Measurements from ENCODE around the gene ABL1. TPM values are rescaled to one million over a fixed set of nuclear protein-coding genes. Genes with fewer than 3 reads are reported as not detected.

ABL1 gene
- polyA plus RNA-seq, 1 of the 3 experiments (the other 2 are of a cell fraction) = 24.6 TPM

DNA sequence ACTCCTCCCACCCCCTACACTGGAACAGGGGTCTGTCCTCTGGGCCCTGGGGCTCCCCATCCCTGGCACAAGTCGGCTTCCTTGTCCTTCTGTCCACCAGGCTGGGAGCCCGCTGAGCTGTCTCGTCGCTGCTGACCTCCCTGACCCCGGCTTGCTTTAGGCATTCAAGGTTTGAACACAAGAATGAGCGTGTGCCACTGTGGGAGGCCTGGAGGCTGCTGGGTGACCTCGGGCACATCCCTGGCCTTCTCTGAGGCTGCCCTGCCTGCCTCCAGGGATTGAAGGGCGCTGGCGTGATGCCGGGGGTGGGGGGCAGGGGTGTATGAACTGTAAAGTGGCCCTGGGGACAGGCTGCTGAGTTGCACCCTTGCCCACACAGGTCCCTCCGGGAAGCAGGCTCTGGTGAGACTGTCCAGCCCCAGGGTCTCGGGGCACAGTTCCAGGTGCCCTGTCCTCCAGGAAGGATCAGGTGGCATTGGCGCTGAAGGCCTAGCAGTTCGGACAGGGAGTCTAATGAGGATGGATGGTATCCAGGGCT lies 85.8 kb downstream of the ABL1 start:
- DNase-seq = no peak
- H2AFZ ChIP-seq (ENCODE audit: low read depth) = no peak overlapping the region
- no peaks in the 10 kb centered on the region for H3K9me2 ChIP-seq
- no peak for TF ChIP-seq NRF1 (IDR thresholded peaks at IDR 0.05; ENCODE audit: low read depth, low read length)
- TF ChIP-seq, protein P1, sequence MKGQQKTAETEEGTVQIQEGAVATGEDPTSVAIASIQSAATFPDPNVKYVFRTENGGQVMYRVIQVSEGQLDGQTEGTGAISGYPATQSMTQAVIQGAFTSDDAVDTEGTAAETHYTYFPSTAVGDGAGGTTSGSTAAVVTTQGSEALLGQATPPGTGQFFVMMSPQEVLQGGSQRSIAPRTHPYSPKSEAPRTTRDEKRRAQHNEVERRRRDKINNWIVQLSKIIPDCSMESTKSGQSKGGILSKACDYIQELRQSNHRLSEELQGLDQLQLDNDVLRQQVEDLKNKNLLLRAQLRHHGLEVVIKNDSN (IDR thresholded peaks at IDR 0.05; ENCODE audit: borderline replicate concordance, low read depth) = no peak
- TF ChIP-seq, protein P2, sequence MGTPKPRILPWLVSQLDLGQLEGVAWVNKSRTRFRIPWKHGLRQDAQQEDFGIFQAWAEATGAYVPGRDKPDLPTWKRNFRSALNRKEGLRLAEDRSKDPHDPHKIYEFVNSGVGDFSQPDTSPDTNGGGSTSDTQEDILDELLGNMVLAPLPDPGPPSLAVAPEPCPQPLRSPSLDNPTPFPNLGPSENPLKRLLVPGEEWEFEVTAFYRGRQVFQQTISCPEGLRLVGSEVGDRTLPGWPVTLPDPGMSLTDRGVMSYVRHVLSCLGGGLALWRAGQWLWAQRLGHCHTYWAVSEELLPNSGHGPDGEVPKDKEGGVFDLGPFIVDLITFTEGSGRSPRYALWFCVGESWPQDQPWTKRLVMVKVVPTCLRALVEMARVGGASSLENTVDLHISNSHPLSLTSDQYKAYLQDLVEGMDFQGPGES (IDR thresholded peaks at IDR 0.05; ENCODE audit: low read depth, low read length) = no peak
- TF ChIP-seq EP300 (IDR thresholded peaks at IDR 0.05; ENCODE audit: borderline replicate concordance in 1 of 2, low read depth in 1 of 2, low read length in 1 of 2) = no peak
- no peak for TF ChIP-seq FOXJ3 (CRISPR knock-in tag; IDR thresholded peaks at IDR 0.05)
- TF ChIP-seq, protein P3, sequence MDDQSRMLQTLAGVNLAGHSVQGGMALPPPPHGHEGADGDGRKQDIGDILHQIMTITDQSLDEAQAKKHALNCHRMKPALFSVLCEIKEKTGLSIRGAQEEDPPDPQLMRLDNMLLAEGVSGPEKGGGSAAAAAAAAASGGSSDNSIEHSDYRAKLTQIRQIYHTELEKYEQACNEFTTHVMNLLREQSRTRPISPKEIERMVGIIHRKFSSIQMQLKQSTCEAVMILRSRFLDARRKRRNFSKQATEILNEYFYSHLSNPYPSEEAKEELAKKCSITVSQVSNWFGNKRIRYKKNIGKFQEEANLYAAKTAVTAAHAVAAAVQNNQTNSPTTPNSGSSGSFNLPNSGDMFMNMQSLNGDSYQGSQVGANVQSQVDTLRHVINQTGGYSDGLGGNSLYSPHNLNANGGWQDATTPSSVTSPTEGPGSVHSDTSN (IDR thresholded peaks at IDR 0.05) = no peak
- TF ChIP-seq FOXM1 (IDR thresholded peaks at IDR 0.05; ENCODE audit: low read depth) = no peak
- TF ChIP-seq GATA2 (CRISPR knock-in tag; IDR thresholded peaks at IDR 0.05) = no peak
- no peak for TF ChIP-seq RCOR1 (IDR thresholded peaks at IDR 0.05; ENCODE audit: low read length)
- no peak for TF ChIP-seq GABPA (IDR thresholded peaks at IDR 0.05; ENCODE audit: low read depth)
- no peak for TF ChIP-seq TEAD4 (IDR thresholded peaks at IDR 0.05; ENCODE audit: borderline replicate concordance, insufficient read depth)
- TF ChIP-seq, protein P4, sequence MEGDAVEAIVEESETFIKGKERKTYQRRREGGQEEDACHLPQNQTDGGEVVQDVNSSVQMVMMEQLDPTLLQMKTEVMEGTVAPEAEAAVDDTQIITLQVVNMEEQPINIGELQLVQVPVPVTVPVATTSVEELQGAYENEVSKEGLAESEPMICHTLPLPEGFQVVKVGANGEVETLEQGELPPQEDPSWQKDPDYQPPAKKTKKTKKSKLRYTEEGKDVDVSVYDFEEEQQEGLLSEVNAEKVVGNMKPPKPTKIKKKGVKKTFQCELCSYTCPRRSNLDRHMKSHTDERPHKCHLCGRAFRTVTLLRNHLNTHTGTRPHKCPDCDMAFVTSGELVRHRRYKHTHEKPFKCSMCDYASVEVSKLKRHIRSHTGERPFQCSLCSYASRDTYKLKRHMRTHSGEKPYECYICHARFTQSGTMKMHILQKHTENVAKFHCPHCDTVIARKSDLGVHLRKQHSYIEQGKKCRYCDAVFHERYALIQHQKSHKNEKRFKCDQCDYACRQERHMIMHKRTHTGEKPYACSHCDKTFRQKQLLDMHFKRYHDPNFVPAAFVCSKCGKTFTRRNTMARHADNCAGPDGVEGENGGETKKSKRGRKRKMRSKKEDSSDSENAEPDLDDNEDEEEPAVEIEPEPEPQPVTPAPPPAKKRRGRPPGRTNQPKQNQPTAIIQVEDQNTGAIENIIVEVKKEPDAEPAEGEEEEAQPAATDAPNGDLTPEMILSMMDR (IDR thresholded peaks at IDR 0.05) = no peak
- no peak for TF ChIP-seq CHD2 (IDR thresholded peaks at IDR 0.05; ENCODE audit: low read length, partially characterized antibody)
- no peak for TF ChIP-seq ELF1 (IDR thresholded peaks at IDR 0.05)
- no peaks in the 10 kb centered on the region for H3K36me3 ChIP-seq (replicated peaks in 1 of 2; ENCODE audit: control insufficient read depth in 1 of 2, insufficient read depth in 2 of 2, low read length in 1 of 2)
- no peak overlapping the region for H3K4me2 ChIP-seq
- H3K4me1 ChIP-seq (ENCODE audit: control insufficient read depth in 1 of 2, insufficient read depth in 2 of 2, low read depth in 1 of 2, low read length in 1 of 2) = no peaks in the 10 kb centered on the region
- no peaks in the 10 kb centered on the region for H3K79me2 ChIP-seq (ENCODE audit: insufficient read depth)
- no peaks in the 10 kb centered on the region for H3K9me3 ChIP-seq
- CTCF ChIA-PET = interaction anchor here (1.2 to 1.5 kb wide), 2 partner anchors 14 to 54 kb away, joined by 3 to 5 read pairs; no protein-coding TSS in a partner anchor
- H3K4me3 ChIP-seq (ENCODE audit: low read depth in 2 of 2, low read length in 1 of 2) = no peak overlapping the region
- WGBS (ENCODE audit: low lambda C conversion rate) = 70% methylated on average over 6 of the region's 14 CpGs
- no peak overlapping the region for H3K27ac ChIP-seq (ENCODE audit: low read depth in 2 of 2, low read length in 1 of 2)
- no peaks in the 10 kb centered on the region for H3F3A ChIP-seq (replicated peaks; ENCODE audit: insufficient read depth)
- POLR2A ChIA-PET = no interaction called here
- no peak overlapping the region for H3K9ac ChIP-seq
- no peaks in the 10 kb centered on the region; the same call in 1 of the 2 replicates for H3K27me3 ChIP-seq (ENCODE audit: insufficient read depth)
- no peaks in the 10 kb centered on the region for H4K20me1 ChIP-seq (ENCODE audit: insufficient read depth)

Data from SK-N-SH (cell line).